Nephron (organoid): Measurements from ENCODE around the gene RSL1D1.

Experiments used
- H3K27ac Mint-ChIP-seq, 3 experiments: 2 replicates each; pipeline ENCODE4 v1.8.0; 2020; ENCODE audit warnings: mixed read lengths in 3 of 3, mild to moderate bottlenecking in 2 of 3, moderate library complexity in 1 of 3
- H3K27me3 Mint-ChIP-seq: 2 replicates; pipeline ENCODE4 v1.8.0; 2021; ENCODE audit warnings: low read depth, mild to moderate bottlenecking, moderate library complexity, mixed read lengths
- H3K36me3 Mint-ChIP-seq: 2 replicates; pipeline ENCODE4 v1.8.0; 2020; ENCODE audit warnings: low read depth, mixed read lengths
- H3K4me1 Mint-ChIP-seq: 2 replicates; pipeline ENCODE4 v1.8.0; 2020; ENCODE audit warnings: mixed read lengths
- H3K4me3 Mint-ChIP-seq, 3 experiments: 2 replicates each; pipeline ENCODE4 v1.8.0; 2020; ENCODE audit warnings: mild to moderate bottlenecking in 3 of 3, mixed read lengths in 3 of 3, moderate library complexity in 2 of 3
- H3K9me3 Mint-ChIP-seq: 2 replicates; pipeline ENCODE4 v1.8.0; 2020; ENCODE audit warnings: mixed read lengths
- CTCF ChIP-seq, 3 experiments: fragments of 200-600 bp; sonication (generic); IDR thresholded peaks; one replicate each; pipeline ENCODE4 v1.5.0; 2021; ENCODE audit warnings: antibody characterized with exemption in 3 of 3; ENCODE audit not compliant: unreplicated experiment in 3 of 3

The RSL1D1 gene

GRCh38 chr16:11795887-11796226 is 55.5 kb downstream of the RSL1D1 start:
- peaks cover 79% of the 10 kb centered on the region for H3K4me1 Mint-ChIP-seq
- peak overlapping the region; percentile 74 to 82 (median 80) for H3K27ac Mint-ChIP-seq
- H3K9me3 Mint-ChIP-seq, result no peaks in the 10 kb centered on the region
- TF ChIP-seq CTCF (IDR thresholded peaks at IDR 0.05; ENCODE audit: unreplicated experiment in 3 of 3), result no peak
- no peaks in the 10 kb centered on the region for H3K27me3 Mint-ChIP-seq
- peaks cover 19% of the 10 kb centered on the region for H3K36me3 Mint-ChIP-seq
- peak overlapping the region; percentile 85 to 90 (median 86) for H3K4me3 Mint-ChIP-seq

- peaks cover 22% of the 10 kb centered on the region for H3K36me3 Mint-ChIP-seq
- peaks cover 76% of the 10 kb centered on the region for H3K4me1 Mint-ChIP-seq
- TF ChIP-seq CTCF (IDR thresholded peaks at IDR 0.05; ENCODE audit: unreplicated experiment in 3 of 3), result no peak
Observed at GRCh38 chr16:11794996-11795886, 56.1 kb downstream of the RSL1D1 start.

GRCh38 chr16:11794447-11794846 is 56.9 kb downstream of the RSL1D1 start:
- Mint-ChIP-seq H3K4me1 (peaks cover 68% of the 10 kb centered on the region), H3K36me3 (peaks cover 24% of the 10 kb centered on the region), H3K4me3 (peak overlapping the region; percentile 85 to 90 (median 86)), H3K27me3 (no peaks in the 10 kb centered on the region), H3K9me3 (no peaks in the 10 kb centered on the region), H3K27ac (peak overlapping the region; percentile 74 to 82 (median 80))
- no peak for TF ChIP-seq CTCF (IDR thresholded peaks at IDR 0.05; ENCODE audit: unreplicated experiment in 3 of 3)

More at GRCh38 chr16:11794996-11795886, 56.1 kb downstream of the RSL1D1 start:
- H3K9me3 Mint-ChIP-seq, result no peaks in the 10 kb centered on the region
- no peaks in the 10 kb centered on the region for H3K27me3 Mint-ChIP-seq
- H3K27ac Mint-ChIP-seq, result peak overlapping the region; percentile 74 to 82 (median 80)
- H3K4me3 Mint-ChIP-seq, result peak overlapping the region; percentile 85 to 90 (median 86)

- no peak for TF ChIP-seq CTCF (IDR thresholded peaks at IDR 0.05; ENCODE audit: unreplicated experiment in 3 of 3)
- H3K36me3 Mint-ChIP-seq, result peaks cover 24% of the 10 kb centered on the region
- H3K4me3 Mint-ChIP-seq, result peak overlapping the region; percentile 47 to 88 (median 77)
- H3K27me3 Mint-ChIP-seq, result no peaks in the 10 kb centered on the region
- peaks cover 62% of the 10 kb centered on the region for H3K4me1 Mint-ChIP-seq
- no peaks in the 10 kb centered on the region for H3K9me3 Mint-ChIP-seq
- H3K27ac Mint-ChIP-seq, result peak overlapping the region; percentile 74 to 82 (median 80)
Observed at GRCh38 chr16:11793840-11794239, 57.5 kb downstream of the RSL1D1 start.

- no peak for TF ChIP-seq CTCF (IDR thresholded peaks at IDR 0.05; ENCODE audit: unreplicated experiment in 3 of 3)
- Mint-ChIP-seq H3K27me3 (no peaks in the 10 kb centered on the region), H3K4me3 (peak overlapping the region in 2 of 3 experiments; percentile 31 to 65), H3K36me3 (peaks cover 29% of the 10 kb centered on the region), H3K9me3 (no peaks in the 10 kb centered on the region), H3K4me1 (peaks cover 56% of the 10 kb centered on the region), H3K27ac (peak overlapping the region; percentile 5 to 54 (median 31))
Observed at GRCh38 chr16:11792410-11793241, 58.7 kb downstream of the RSL1D1 start.
